H1 (cell line): ENCODE data around the gene SOCS6. TPM values are rescaled to one million over a fixed set of nuclear protein-coding genes. Genes with fewer than 3 reads are reported as not detected.

Experiments
- polyA plus RNA-seq, 7 experiments: library from polyadenylated mRNA; depleted of rRNA in 3 of 7; stranded (reverse) in 5 of 7; unstranded in 2 of 7; fragments of >200 nt in 5 of 7; fragments of 200-250 nt in 2 of 7; gene quantifications; 1 replicate in 5 of 7; 2 replicates in 1 of 7; 4 replicates in 1 of 7; pipeline versions ENCODE4 v1.2.1 to v1.2.3, GENCODE V29; 2011 to 2013; ENCODE audit warnings: missing spikeins in 2 of 7, mixed read lengths in 2 of 7
- total RNA-seq: library from RNA; stranded (reverse); fragmentation: NEBNext Ultra II Directional; extraction: Animal tissue kit (Norgen Biotek cat#: 25700); gene quantifications from 2 replicates; pipeline ENCODE4 v1.2.1, GENCODE V29; 2021
- TF ChIP-seq, protein P1 (sequence below): fragments of 300-600 bp; sonication (generic); IDR thresholded peaks from 2 replicates; pipeline ENCODE4 v1.7.1; 2012; ENCODE audit warnings: low read length, moderate library complexity, mild to moderate bottlenecking, inconsistent platforms; ENCODE audit not compliant: insufficient replicate concordance

Gene SOCS6
- total and polyA plus RNA-seq, 2 of the 8 experiments (the other 6 are each of a cell fraction or from before 2014, with no cell fraction given), result 9.1 to 22.9 TPM

DNA sequence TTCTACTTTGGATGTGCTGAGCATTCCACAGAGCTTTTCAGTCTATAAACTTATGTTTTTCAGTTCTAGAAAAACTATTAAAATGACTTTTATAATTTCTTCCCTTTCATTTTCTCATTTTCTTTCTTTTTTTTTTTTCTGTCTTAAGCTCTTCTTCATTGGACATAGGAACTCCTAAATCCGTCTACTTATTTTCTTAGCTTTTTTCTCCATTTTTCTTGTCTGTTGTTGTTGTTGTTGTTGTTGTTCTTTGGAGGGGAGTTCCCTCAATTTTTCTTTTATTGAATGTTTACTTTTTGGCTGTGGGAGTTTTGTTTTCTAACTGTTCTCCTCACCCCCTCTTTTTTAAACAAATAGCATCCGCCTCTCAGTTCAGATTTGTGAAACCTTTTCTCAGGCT is 7.9 kb downstream of the SOCS6 start (continued):
- TF ChIP-seq, protein P1, sequence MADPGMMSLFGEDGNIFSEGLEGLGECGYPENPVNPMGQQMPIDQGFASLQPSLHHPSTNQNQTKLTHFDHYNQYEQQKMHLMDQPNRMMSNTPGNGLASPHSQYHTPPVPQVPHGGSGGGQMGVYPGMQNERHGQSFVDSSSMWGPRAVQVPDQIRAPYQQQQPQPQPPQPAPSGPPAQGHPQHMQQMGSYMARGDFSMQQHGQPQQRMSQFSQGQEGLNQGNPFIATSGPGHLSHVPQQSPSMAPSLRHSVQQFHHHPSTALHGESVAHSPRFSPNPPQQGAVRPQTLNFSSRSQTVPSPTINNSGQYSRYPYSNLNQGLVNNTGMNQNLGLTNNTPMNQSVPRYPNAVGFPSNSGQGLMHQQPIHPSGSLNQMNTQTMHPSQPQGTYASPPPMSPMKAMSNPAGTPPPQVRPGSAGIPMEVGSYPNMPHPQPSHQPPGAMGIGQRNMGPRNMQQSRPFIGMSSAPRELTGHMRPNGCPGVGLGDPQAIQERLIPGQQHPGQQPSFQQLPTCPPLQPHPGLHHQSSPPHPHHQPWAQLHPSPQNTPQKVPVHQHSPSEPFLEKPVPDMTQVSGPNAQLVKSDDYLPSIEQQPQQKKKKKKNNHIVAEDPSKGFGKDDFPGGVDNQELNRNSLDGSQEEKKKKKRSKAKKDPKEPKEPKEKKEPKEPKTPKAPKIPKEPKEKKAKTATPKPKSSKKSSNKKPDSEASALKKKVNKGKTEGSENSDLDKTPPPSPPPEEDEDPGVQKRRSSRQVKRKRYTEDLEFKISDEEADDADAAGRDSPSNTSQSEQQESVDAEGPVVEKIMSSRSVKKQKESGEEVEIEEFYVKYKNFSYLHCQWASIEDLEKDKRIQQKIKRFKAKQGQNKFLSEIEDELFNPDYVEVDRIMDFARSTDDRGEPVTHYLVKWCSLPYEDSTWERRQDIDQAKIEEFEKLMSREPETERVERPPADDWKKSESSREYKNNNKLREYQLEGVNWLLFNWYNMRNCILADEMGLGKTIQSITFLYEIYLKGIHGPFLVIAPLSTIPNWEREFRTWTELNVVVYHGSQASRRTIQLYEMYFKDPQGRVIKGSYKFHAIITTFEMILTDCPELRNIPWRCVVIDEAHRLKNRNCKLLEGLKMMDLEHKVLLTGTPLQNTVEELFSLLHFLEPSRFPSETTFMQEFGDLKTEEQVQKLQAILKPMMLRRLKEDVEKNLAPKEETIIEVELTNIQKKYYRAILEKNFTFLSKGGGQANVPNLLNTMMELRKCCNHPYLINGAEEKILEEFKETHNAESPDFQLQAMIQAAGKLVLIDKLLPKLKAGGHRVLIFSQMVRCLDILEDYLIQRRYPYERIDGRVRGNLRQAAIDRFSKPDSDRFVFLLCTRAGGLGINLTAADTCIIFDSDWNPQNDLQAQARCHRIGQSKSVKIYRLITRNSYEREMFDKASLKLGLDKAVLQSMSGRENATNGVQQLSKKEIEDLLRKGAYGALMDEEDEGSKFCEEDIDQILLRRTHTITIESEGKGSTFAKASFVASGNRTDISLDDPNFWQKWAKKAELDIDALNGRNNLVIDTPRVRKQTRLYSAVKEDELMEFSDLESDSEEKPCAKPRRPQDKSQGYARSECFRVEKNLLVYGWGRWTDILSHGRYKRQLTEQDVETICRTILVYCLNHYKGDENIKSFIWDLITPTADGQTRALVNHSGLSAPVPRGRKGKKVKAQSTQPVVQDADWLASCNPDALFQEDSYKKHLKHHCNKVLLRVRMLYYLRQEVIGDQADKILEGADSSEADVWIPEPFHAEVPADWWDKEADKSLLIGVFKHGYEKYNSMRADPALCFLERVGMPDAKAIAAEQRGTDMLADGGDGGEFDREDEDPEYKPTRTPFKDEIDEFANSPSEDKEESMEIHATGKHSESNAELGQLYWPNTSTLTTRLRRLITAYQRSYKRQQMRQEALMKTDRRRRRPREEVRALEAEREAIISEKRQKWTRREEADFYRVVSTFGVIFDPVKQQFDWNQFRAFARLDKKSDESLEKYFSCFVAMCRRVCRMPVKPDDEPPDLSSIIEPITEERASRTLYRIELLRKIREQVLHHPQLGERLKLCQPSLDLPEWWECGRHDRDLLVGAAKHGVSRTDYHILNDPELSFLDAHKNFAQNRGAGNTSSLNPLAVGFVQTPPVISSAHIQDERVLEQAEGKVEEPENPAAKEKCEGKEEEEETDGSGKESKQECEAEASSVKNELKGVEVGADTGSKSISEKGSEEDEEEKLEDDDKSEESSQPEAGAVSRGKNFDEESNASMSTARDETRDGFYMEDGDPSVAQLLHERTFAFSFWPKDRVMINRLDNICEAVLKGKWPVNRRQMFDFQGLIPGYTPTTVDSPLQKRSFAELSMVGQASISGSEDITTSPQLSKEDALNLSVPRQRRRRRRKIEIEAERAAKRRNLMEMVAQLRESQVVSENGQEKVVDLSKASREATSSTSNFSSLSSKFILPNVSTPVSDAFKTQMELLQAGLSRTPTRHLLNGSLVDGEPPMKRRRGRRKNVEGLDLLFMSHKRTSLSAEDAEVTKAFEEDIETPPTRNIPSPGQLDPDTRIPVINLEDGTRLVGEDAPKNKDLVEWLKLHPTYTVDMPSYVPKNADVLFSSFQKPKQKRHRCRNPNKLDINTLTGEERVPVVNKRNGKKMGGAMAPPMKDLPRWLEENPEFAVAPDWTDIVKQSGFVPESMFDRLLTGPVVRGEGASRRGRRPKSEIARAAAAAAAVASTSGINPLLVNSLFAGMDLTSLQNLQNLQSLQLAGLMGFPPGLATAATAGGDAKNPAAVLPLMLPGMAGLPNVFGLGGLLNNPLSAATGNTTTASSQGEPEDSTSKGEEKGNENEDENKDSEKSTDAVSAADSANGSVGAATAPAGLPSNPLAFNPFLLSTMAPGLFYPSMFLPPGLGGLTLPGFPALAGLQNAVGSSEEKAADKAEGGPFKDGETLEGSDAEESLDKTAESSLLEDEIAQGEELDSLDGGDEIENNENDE, result no peak
